GM21390 (cell line): Measurements from ENCODE around the gene LRRK1.

ENCODE experiments used
- ATAC-seq: cut with Tn5 transposase; IDR thresholded peaks from one replicate; pipeline ENCODE4 v1.9.1; 2021; ENCODE audit not compliant: unreplicated experiment

LRRK1 gene

GRCh38 chr15:100918690-100919480 lies at the start of gene LRRK1:
Gene LRRK1, plus strand, starts transcription at chr15:100919357. Its CDS starts 5,276 bp downstream, at chr15:100924633.
- no peak for ATAC-seq

- ATAC-seq, result peak; percentile 77
Observed at GRCh38 chr15:100873029-100873677, 46.0 kb upstream of the LRRK1 start.

GRCh38 chr15:100875495-100875894 lies 43.7 kb upstream of the LRRK1 start:
- ATAC-seq, result no peak

GRCh38 chr15:100875976-100876375 lies 43.2 kb upstream of the LRRK1 start:
- ATAC-seq, result no peak

- ATAC-seq, result no peak
Observed at GRCh38 chr15:100877551-100877950, 41.6 kb upstream of the LRRK1 start.

GRCh38 chr15:100878130-100878529 lies 41.0 kb upstream of the LRRK1 start:
- ATAC-seq, result no peak

- ATAC-seq, result no peak
Observed at GRCh38 chr15:100878648-100879047, 40.5 kb upstream of the LRRK1 start.

- peak; percentile 45 for ATAC-seq
Observed at GRCh38 chr15:100879061-100879463, 40.1 kb upstream of the LRRK1 start.

- peak; percentile 48 for ATAC-seq
Observed at GRCh38 chr15:100879464-100880138, 39.6 kb upstream of the LRRK1 start, which contains the start of gene ALDH1A3. Gene ALDH1A3, plus strand, starts transcription at chr15:100879831. Its CDS starts 77 bp downstream, at chr15:100879908.

GRCh38 chr15:100880139-100880896 lies 38.8 kb upstream of the LRRK1 start:
- no peak for ATAC-seq

GRCh38 chr15:100880897-100881242 lies 38.3 kb upstream of the LRRK1 start:
- no peak for ATAC-seq

GRCh38 chr15:100881573-100882336 lies 37.4 kb upstream of the LRRK1 start:
- ATAC-seq, result no peak

GRCh38 chr15:100885116-100885515 lies 34.0 kb upstream of the LRRK1 start:
- no peak for ATAC-seq

- ATAC-seq, result no peak
Observed at GRCh38 chr15:100885811-100886210, 33.3 kb upstream of the LRRK1 start.

- ATAC-seq, result no peak
Observed at GRCh38 chr15:100887211-100887913, 31.8 kb upstream of the LRRK1 start.

GRCh38 chr15:100889385-100890050 lies 29.6 kb upstream of the LRRK1 start:
- no peak for ATAC-seq

- no peak for ATAC-seq
Observed at GRCh38 chr15:100890051-100890720, 29.0 kb upstream of the LRRK1 start.

- no peak for ATAC-seq
Observed at GRCh38 chr15:100890850-100891249, 28.3 kb upstream of the LRRK1 start.
